HG02870 (cell line): ENCODE measurements around the gene SHE.

Experiments
- ATAC-seq: cut with Tn5 transposase; IDR thresholded peaks from one replicate; pipeline ENCODE4 v1.9.1; 2021; ENCODE audit warnings: mild to moderate bottlenecking, moderate library complexity; ENCODE audit not compliant: unreplicated experiment

SHE gene

GRCh38 chr1:154481053-154481452 is 21.2 kb downstream of the SHE start:
- no peak for ATAC-seq

DNA sequence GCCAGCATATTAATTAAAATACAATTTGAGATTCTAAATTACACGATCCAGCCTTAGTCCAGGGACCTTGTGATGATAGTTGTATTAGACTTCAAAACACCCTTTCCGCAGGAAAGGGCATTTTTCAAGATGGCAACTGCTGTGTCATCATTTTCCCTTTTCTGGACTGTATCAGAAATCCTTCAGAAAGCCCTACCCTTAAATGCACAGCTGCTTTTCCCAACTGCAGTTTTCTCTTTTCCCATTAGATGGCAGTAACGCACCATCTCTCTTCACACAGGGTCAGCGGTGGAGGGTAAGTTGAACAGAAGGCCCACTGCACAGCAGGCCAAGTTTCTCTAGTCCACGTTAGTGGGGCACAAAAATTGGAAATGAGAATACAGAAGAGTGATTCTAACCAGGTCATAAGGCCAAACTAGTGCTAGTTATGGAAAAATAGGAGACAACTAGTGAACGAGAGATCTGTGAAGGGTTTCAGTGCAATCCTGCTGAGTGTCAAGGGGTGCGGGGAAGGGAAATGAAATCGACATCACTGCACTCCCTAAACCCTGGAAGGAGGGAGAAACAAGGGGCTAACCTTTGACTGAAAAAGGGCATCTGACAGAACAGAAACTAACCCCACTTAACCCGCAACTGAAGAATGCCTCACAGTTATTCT is 22.3 kb downstream of the SHE start:
- ATAC-seq = no peak

DNA sequence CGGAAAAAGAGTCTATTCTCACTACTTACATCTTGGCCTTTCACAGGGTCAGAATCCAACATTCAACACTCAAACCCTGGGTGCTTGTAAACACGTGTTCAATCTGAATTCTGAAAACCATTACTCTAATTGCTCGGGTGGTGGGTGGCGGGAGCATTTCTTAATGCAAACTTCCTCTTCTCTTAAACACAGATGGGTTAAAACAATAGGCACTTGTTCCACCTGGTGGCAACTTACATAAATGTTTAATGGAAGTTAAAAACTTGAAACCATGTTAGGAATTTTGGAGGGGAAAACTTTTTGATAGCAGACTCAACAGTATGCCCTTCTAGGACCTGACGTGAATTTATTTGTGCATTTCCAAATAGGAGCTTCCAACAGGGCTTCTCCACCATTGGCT is 23.6 kb downstream of the SHE start:
- no peak for ATAC-seq

- ATAC-seq = no peak
Measured at GRCh38 chr1:154478013-154478412, 24.2 kb downstream of the SHE start.

DNA sequence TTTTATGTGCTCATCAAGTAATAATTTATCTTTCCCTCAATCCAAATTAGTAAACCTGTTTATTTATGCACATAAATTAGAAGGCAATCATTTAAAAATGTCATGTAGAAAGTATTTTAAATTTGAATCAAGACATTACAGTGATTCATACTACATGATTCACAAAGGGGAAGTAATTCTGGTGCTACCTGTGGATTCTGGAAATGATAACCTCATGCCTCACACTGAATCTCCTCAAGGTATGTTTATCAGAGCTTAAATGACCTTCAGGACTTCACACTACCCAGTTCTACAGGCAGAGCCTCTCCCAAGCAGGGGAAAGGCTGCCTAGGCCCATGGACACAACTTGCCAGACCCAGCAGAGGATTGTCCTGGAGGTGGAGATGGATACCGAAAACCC is 25.4 kb downstream of the SHE start:
- ATAC-seq = no peak

GRCh38 chr1:154474802-154475201 is 27.4 kb downstream of the SHE start:
- ATAC-seq = no peak

- no peak for ATAC-seq
Measured at GRCh38 chr1:154471304-154471703, 30.9 kb downstream of the SHE start.

DNA sequence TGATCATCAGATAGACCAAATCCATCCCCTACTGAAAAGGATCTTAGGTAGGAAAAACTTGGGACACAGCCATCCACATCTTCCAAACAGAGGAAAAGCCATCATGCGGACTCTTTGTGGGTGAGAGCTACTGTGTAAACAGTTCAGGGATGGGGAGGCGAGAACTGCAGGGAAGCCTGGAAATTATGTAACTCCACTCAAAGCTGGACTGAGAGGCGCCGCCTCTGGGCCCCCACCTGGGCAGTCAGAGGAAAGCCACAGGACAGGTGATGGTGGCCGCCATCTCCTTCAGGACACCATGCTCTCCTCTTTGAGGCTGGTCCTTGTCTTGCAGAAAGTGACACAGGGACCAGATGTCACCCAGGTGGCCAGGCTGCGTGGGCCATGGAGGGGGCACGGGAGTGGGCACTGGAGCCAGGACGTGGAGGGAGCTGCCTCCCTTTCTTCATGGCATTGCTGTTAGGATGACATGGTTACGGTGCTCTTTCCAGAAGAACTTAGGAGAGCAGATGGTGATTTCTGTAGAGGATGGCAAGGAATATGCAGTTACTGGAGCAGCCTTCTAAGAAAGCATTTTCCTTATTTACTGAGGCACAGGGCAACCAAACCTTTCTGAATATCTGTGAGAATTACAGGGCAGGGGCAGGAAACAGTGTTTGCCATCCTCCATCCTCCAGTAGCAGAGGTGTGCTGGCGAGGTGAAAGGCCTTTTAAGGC is 32.2 kb downstream of the SHE start:
- no peak for ATAC-seq

DNA sequence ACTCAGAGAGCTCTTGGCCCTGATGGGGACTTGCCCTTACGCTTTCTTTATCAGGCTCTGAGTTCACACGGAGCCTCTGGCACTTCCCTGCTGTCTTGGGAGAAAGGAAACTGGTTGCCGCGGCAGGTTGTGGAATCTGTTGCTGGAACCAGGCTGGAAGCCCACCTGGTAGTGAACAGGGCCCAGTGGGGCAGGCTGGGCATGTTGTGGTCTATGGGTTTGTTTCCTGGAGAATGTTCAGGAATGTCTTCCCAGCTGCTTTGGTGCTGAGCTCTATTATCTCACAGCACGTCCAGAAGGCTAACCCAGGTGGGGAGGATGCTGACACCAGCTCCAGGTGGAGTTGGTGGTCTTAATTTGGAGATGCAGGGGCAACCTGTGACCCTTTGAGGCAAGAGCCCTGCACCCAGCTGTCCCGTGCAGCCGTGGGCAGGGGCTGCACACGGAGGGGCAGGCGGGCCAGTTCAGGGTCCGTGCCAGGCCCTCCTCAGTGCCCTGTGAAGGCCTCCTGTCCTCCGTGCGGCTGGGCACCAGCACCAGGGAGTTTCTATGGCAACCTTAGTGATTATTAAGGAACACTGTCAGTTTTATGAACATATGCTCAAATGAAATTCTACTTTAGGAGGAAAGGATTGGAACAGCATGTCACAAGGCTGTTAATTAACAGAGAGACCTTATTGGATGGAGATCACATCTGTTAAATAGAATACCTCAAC is 33.5 kb downstream of the SHE start:
- ATAC-seq = no peak

- no peak for ATAC-seq
Measured at GRCh38 chr1:154467434-154468102, 34.6 kb downstream of the SHE start.

- ATAC-seq = no peak
Measured at GRCh38 chr1:154466921-154467417, 35.2 kb downstream of the SHE start.

DNA sequence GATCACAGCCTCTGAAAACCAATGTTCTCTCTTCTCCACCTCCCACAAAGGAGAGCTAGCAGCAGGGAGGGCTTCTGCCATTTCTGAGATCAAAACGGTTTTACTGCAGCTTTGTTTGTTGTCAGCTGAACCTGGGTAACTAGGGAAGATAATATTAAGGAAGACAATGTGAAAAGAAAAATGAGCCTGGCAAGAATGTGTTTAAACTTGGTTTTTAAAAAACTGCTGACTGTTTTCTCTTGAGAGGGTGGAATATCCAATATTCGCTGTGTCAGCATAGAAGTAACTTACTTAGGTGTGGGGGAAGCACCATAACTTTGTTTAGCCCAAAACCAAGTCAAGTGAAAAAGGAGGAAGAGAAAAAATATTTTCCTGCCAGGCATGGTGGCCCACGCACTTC is 36.0 kb downstream of the SHE start:
- no peak for ATAC-seq

GRCh38 chr1:154465621-154466195 is 36.5 kb downstream of the SHE start:
- no peak for ATAC-seq

GRCh38 chr1:154463512-154463990 is 38.7 kb downstream of the SHE start:
- no peak for ATAC-seq

DNA sequence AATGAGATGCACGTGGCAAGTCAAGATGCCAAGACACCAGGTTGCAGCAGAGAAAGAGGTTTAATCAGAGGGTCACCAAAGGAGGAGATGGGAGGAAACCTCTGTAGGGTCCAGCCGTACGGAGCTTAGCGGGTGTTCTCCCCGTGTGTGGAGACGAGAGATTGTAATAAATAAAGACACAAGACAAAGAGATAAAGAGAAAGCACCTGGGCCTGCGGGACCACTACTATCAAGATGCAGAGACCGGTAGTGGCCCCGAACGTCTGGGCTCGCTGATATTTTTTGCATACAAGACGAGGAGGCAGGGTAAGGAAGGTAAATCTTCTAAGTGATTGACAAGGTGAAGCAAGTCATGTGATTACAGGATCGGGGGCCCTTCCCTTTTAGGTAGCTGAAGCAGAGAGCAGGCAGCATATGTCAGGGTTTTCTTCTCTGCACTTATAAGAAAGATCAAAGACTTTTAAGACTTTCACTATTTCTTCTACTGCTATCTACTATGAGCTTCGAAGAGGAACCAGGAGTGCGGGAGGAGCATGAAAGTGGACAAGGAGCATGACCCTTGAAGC is 41.4 kb downstream of the SHE start:
- ATAC-seq = no peak

GRCh38 chr1:154459080-154459479 is 43.1 kb downstream of the SHE start:
- ATAC-seq = no peak

GRCh38 chr1:154456631-154457030 is 45.6 kb downstream of the SHE start:
- no peak for ATAC-seq

GRCh38 chr1:154454386-154455120 is 47.7 kb downstream of the SHE start:
- no peak for ATAC-seq

DNA sequence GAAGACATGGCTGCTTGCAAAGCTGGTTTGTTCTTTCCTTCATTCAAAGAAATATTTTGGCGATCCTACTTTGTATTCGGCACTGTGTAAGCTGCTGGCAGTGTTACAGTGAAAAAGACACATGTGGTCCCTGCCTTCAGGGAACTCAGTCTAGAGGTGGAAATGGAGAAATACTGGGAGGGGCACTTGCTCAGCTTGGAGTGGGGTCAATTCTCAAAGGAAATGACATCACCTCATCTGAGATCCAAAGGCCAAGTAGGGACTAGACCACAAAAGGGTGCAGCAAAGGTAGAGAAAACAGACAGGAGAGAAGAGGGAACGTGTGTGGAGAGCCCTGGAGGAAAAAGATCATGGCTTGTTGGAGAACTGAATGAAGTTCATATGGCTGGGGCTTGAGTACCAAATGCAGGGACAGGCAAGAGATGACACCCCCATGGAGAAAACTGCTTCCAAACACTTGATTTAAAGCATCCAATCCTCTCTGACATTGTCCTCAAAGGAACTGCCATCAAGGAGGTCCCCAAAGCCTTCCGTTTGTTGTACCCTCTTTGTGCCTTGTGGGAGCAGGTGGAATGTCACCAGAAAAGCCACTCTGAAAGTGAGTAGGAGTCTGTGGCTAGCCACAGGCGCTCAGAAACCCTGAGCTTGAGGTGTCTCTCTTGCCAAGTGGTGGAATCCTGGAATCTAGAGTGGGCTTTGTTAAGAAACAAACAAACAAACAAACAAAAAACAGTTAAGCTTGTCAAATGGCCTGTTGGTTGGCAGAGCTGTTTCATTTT is 48.4 kb downstream of the SHE start:
- no peak for ATAC-seq
